ENCODE results near the gene CDH23. TPM values are rescaled to one million over a fixed set of nuclear protein-coding genes. Genes with fewer than 3 reads are reported as not detected.

The CDH23 gene
- total RNA-seq, 4 donors from 2014 or later, result 0.57 to 5.9 (median 1.0) TPM

GRCh38 chr10:71765906-71766716 lies 369.4 kb downstream of the CDH23 start:
- DNase-seq, result no peak
- Histone ChIP-seq H3K36me3 (peaks cover 0 to 41% (median 0%) of the 10 kb centered on the region in 3 donors), H3K4me3 (peak overlapping the region in 1 of 4 donors; percentile 15), H3K4me1 (peaks cover 70 to 100% (median 93%) of the 10 kb centered on the region in 3 donors), H3K27ac (peak overlapping the region; percentile 91 to 99 (median 95)), H3K9me3 (no peaks in the 10 kb centered on the region), H3K27me3 (no peaks in the 10 kb centered on the region)
- intact Hi-C loops (cut with DNase I), result no loop called here
- 65 to 78% methylated on average over 7 to 16 of the region's 22 CpGs for WGBS, 2 donors
- TF ChIP-seq POLR2A (IDR thresholded peaks at IDR 0.05), result no peak
- no peak for TF ChIP-seq CTCF (IDR thresholded peaks at IDR 0.05)

GRCh38 chr10:71766717-71767419 lies 370.1 kb downstream of the CDH23 start:
- peak overlapping the region; percentile 91 to 99 (median 95) for H3K27ac ChIP-seq
- 5 to 9% methylated on average over 4 to 7 of the region's 10 CpGs for WGBS, 2 donors
- intact Hi-C loops (cut with DNase I), result no loop called here
- H3K27me3 ChIP-seq, result no peaks in the 10 kb centered on the region
- H3K4me3 ChIP-seq, result peak overlapping the region in 1 of 4 donors; percentile 24
- TF ChIP-seq CTCF (IDR thresholded peaks at IDR 0.05) (no peak), POLR2A (IDR thresholded peaks at IDR 0.05) (no peak)
- H3K36me3 ChIP-seq, result peaks cover 0 to 34% (median 0%) of the 10 kb centered on the region in 3 donors
- H3K9me3 ChIP-seq, result no peaks in the 10 kb centered on the region
- no peak for DNase-seq
- H3K4me1 ChIP-seq, result peaks cover 70 to 100% (median 93%) of the 10 kb centered on the region in 3 donors

GRCh38 chr10:71767420-71768035 lies 370.8 kb downstream of the CDH23 start:
- peak overlapping the region; percentile 91 to 99 (median 95) for H3K27ac ChIP-seq
- 49 to 55% methylated on average over 3 to 8 of the region's 10 CpGs for WGBS, 2 donors
- TF ChIP-seq POLR2A (IDR thresholded peaks at IDR 0.05), result no peak
- TF ChIP-seq CTCF (IDR thresholded peaks at IDR 0.05), result no peak
- peak overlapping the region in 2 of 4 donors; percentile 13 to 24 for H3K4me3 ChIP-seq
- no peaks in the 10 kb centered on the region for H3K9me3 ChIP-seq
- intact Hi-C loops (cut with DNase I), result no loop called here
- no peaks in the 10 kb centered on the region for H3K27me3 ChIP-seq
- H3K4me1 ChIP-seq, result peaks cover 71 to 100% (median 92%) of the 10 kb centered on the region in 3 donors
- peaks cover 0 to 28% (median 0%) of the 10 kb centered on the region in 3 donors for H3K36me3 ChIP-seq
- no peak for DNase-seq

GRCh38 chr10:71769279-71769823 lies 372.6 kb downstream of the CDH23 start:
- TF ChIP-seq POLR2A (IDR thresholded peaks at IDR 0.05), result peak in 1 of 4 donors; percentile 15
- no peak for TF ChIP-seq CTCF (IDR thresholded peaks at IDR 0.05)
- peak overlapping the region; percentile 91 to 99 (median 95) for H3K27ac ChIP-seq
- intact Hi-C loops (cut with DNase I), result no loop called here
- H3K4me3 ChIP-seq, result peak overlapping the region in 3 of 4 donors; percentile 27 to 75 (median 68)
- 22 to 26% methylated on average over 5 of the region's 5 CpGs for WGBS, 2 donors
- H3K36me3 ChIP-seq, result peaks cover 0 to 14% (median 0%) of the 10 kb centered on the region in 3 donors
- H3K9me3 ChIP-seq, result no peaks in the 10 kb centered on the region
- no peaks in the 10 kb centered on the region for H3K27me3 ChIP-seq
- no peak for DNase-seq
- peaks cover 79 to 99% (median 83%) of the 10 kb centered on the region in 3 donors for H3K4me1 ChIP-seq
